GM12891 (cell line): ENCODE data around the gene NPAS2.

Experiments used
- PAX5 ChIP-seq: IDR thresholded peaks from 2 replicates; pipeline ENCODE4 v1.6.1; 2011; ENCODE audit warnings: low read length, moderate library complexity, mild to moderate bottlenecking; ENCODE audit not compliant: insufficient read depth, severe bottlenecking
- POLR2A ChIP-seq: IDR thresholded peaks from 2 replicates; pipeline ENCODE4 v1.6.1; 2011; ENCODE audit warnings: low read depth, low read length, control low read depth
- POLR2AphosphoS5 ChIP-seq: IDR thresholded peaks from 2 replicates; pipeline ENCODE4 v1.6.1; 2011; ENCODE audit warnings: low read depth, low read length, control low read depth
- POU2F2 ChIP-seq: IDR thresholded peaks from 2 replicates; pipeline ENCODE4 v1.6.1; 2011; ENCODE audit warnings: low read depth, mild to moderate bottlenecking, control low read depth, low read length, moderate library complexity
- SPI1 ChIP-seq: IDR thresholded peaks from 2 replicates; pipeline ENCODE4 v1.6.1; 2011; ENCODE audit warnings: low read depth, low read length, control low read depth
- TAF1 ChIP-seq: IDR thresholded peaks from 2 replicates; pipeline ENCODE4 v1.6.1; 2011; ENCODE audit warnings: low read depth, low read length, control low read depth

- no peak for TF ChIP-seq TAF1
- TF ChIP-seq POLR2A: no peak
- TF ChIP-seq SPI1: no peak
- TF ChIP-seq POLR2AphosphoS5: no peak
- no peak for TF ChIP-seq PAX5
- no peak for TF ChIP-seq POU2F2
These were observed 138.2 kb downstream of the NPAS2 start for GRCh38 chr2:100957996-100958653.
